ENCODE data around the gene CALN1. TPM values are rescaled to one million over a fixed set of nuclear protein-coding genes. Genes with fewer than 3 reads are reported as not detected.
"Not testable (repeated sequence)": the region's sequence is repeated elsewhere in the genome, so short reads cannot be mapped to it uniquely, and the experiment has no call there.

The CALN1 gene
- total RNA-seq, 4 donors from 2014 or later = under 0.01 to 1.2 (median 0.22) TPM; not detected in 1

GRCh38 chr7:72213081-72213480 is 199.1 kb downstream of the CALN1 start:
- no peak for DNase-seq (ENCODE audit: low spot score in 2 of 2)
- H3K4me3 ChIP-seq = no peak overlapping the region
- no peaks in the 10 kb centered on the region for H3K27me3 ChIP-seq
- 56 to 62% methylated on average over 7 of the region's 7 CpGs for WGBS, 2 donors
- H3K27ac ChIP-seq = no peak overlapping the region
- H3K9me3 ChIP-seq = peaks cover 0 to 23% (median 0%) of the 10 kb centered on the region in 4 donors
- TF ChIP-seq, protein P1, sequence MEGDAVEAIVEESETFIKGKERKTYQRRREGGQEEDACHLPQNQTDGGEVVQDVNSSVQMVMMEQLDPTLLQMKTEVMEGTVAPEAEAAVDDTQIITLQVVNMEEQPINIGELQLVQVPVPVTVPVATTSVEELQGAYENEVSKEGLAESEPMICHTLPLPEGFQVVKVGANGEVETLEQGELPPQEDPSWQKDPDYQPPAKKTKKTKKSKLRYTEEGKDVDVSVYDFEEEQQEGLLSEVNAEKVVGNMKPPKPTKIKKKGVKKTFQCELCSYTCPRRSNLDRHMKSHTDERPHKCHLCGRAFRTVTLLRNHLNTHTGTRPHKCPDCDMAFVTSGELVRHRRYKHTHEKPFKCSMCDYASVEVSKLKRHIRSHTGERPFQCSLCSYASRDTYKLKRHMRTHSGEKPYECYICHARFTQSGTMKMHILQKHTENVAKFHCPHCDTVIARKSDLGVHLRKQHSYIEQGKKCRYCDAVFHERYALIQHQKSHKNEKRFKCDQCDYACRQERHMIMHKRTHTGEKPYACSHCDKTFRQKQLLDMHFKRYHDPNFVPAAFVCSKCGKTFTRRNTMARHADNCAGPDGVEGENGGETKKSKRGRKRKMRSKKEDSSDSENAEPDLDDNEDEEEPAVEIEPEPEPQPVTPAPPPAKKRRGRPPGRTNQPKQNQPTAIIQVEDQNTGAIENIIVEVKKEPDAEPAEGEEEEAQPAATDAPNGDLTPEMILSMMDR (IDR thresholded peaks at IDR 0.05) = no peak
- TF ChIP-seq POLR2A (IDR thresholded peaks at IDR 0.05) = no peak
- no peak for TF ChIP-seq EP300 (IDR thresholded peaks at IDR 0.05)
- no peaks in the 10 kb centered on the region for H3K36me3 ChIP-seq
- H3K4me1 ChIP-seq = no peaks in the 10 kb centered on the region

DNA sequence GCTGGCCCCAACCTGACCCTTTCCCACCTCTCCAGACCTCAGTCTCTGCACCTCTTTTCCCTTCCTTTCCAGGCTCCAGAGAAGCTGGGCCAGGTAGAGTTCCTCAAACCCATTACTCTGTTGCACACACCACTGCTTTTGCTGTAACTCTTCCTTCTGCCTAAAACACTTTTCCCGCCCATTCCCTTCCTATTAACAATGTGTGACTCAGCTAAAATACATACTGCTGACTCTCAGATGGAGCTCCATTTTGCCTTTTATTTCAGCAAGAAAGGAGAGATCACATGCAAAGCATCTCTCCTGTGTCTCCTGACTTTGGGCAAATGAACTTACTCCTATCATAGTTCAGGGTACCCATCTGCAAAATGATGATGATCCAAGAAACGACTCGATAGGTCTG is 201.0 kb downstream of the CALN1 start:
- Histone ChIP-seq H3K9me3 (peaks cover 0 to 10% (median 0%) of the 10 kb centered on the region in 4 donors), H3K36me3 (no peaks in the 10 kb centered on the region), H3K27ac (no peak overlapping the region), H3K4me1 (no peaks in the 10 kb centered on the region), H3K27me3 (no peaks in the 10 kb centered on the region), H3K4me3 (no peak overlapping the region)
- no peak for DNase-seq (ENCODE audit: low spot score in 2 of 2)
- TF ChIP-seq, protein P1 (IDR thresholded peaks at IDR 0.05) = no peak
- no peak for TF ChIP-seq EP300 (IDR thresholded peaks at IDR 0.05)
- TF ChIP-seq POLR2A (IDR thresholded peaks at IDR 0.05) = no peak
- 88 to 90% methylated on average over 3 of the region's 3 CpGs for WGBS, 2 donors

DNA sequence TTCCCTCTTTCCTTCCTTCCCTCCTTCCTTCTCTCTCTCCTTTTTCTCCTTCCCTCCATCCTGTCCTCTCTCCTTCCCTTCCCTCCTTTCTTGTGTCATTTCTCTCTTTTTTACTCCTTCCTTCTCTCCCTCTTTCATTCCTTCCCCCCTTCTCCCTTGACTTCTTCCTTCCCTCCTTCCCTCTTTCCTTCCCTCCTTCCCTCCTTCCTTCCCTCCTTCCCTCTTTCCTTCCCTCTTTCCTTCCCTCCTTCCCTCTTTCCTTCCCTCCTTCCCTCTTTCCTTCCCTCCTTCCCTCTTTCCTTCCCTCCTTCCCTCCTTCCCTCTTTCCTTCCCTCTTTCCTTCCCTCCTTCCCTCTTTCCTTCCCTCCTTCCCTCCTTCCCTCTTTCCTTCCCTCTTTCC is 203.1 kb downstream of the CALN1 start:
- H3K4me3 ChIP-seq = not testable (repeated sequence)

GRCh38 chr7:72196176-72196575 is 216.0 kb downstream of the CALN1 start:
- Histone ChIP-seq H3K9me3 (peaks cover 0 to 25% (median 0%) of the 10 kb centered on the region in 4 donors), H3K4me3 (no peak overlapping the region), H3K4me1 (no peaks in the 10 kb centered on the region), H3K27me3 (no peaks in the 10 kb centered on the region), H3K36me3 (no peaks in the 10 kb centered on the region), H3K27ac (no peak overlapping the region)
- WGBS, 2 donors = 81 to 89% methylated on average over 9 of the region's 9 CpGs
- no peak for DNase-seq (ENCODE audit: low spot score in 2 of 2)
- no peak for TF ChIP-seq EP300 (IDR thresholded peaks at IDR 0.05)
- TF ChIP-seq POLR2A (IDR thresholded peaks at IDR 0.05) = no peak
- TF ChIP-seq, protein P1 (IDR thresholded peaks at IDR 0.05) = no peak

More for the DNA sequence above, 203.1 kb downstream of the CALN1 start:
- H3K4me1 ChIP-seq; H3K9me3 ChIP-seq; DNase-seq (ENCODE audit: low spot score in 2 of 2); H3K27ac ChIP-seq; H3K36me3 ChIP-seq; H3K27me3 ChIP-seq: not testable (repeated sequence)

DNA sequence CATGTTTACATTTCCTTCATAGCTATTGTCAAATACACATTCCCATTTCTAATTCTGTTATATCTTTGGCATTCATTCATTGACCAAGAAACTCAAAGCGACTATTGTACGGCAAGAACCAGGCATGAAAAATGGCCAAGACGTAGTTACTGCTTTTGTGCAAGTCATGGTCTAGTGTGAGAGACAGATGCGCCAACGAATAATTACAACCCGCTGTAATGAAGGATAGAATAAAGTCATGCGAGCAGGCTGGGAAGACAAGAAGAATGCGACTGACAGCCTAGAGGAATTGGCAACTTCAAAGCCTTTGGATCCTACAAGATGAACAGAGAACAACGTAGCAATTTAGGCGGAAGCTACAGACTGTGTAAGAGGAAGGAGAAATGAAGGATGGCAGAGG is 221.2 kb downstream of the CALN1 start:
- Histone ChIP-seq H3K4me3 (no peak overlapping the region), H3K4me1 (no peaks in the 10 kb centered on the region), H3K9me3 (peaks cover 0 to 19% (median 0%) of the 10 kb centered on the region in 4 donors), H3K27ac (no peak overlapping the region), H3K27me3 (no peaks in the 10 kb centered on the region), H3K36me3 (no peaks in the 10 kb centered on the region)
- TF ChIP-seq, protein P1 (IDR thresholded peaks at IDR 0.05) = no peak
- no peak for TF ChIP-seq EP300 (IDR thresholded peaks at IDR 0.05)
- TF ChIP-seq POLR2A (IDR thresholded peaks at IDR 0.05) = no peak
- 66 to 72% methylated on average over 10 of the region's 10 CpGs for WGBS, 2 donors
- no peak for DNase-seq (ENCODE audit: low spot score in 2 of 2)

DNA sequence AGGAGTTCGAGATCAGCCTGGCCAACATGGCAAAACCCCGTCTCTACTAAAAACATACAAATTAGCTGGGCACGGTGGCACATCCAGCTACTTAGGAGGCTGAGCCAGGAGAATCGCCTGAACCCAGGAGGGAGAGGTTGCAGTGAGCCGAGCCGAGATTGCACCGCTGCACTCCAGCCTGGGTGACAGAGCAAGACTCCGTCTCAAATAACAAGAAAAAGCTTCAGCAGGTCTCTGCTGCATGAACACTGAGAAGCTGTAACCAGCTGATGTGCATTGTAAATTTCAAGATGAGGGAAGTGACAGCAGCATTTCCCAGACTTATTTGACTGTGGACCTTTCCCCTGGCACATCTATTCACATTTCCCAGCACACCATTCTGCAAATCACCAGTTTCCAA is 222.0 kb downstream of the CALN1 start:
- Histone ChIP-seq H3K27ac (no peak overlapping the region), H3K9me3 (peaks cover 0 to 18% (median 0%) of the 10 kb centered on the region in 4 donors), H3K4me3 (no peak overlapping the region), H3K36me3 (no peaks in the 10 kb centered on the region), H3K27me3 (no peaks in the 10 kb centered on the region), H3K4me1 (no peaks in the 10 kb centered on the region)
- 86% methylated on average over 8 of the region's 8 CpGs for WGBS, 2 donors
- DNase-seq (ENCODE audit: low spot score in 2 of 2) = no peak
- TF ChIP-seq POLR2A (IDR thresholded peaks at IDR 0.05) (no peak), EP300 (IDR thresholded peaks at IDR 0.05) (no peak)
- TF ChIP-seq, protein P1 (IDR thresholded peaks at IDR 0.05) = no peak
